ENCODE measurements around the gene MEGF8. TPM values are rescaled to one million over a fixed set of nuclear protein-coding genes. Genes with fewer than 3 reads are reported as not detected.

Gene MEGF8
- total and polyA plus RNA-seq, 9 of the 15 experiments (the other 6 are each of a cell fraction or from before 2014, with no cell fraction given) = 0.28 to 13.1 (median 3.0) TPM

DNA sequence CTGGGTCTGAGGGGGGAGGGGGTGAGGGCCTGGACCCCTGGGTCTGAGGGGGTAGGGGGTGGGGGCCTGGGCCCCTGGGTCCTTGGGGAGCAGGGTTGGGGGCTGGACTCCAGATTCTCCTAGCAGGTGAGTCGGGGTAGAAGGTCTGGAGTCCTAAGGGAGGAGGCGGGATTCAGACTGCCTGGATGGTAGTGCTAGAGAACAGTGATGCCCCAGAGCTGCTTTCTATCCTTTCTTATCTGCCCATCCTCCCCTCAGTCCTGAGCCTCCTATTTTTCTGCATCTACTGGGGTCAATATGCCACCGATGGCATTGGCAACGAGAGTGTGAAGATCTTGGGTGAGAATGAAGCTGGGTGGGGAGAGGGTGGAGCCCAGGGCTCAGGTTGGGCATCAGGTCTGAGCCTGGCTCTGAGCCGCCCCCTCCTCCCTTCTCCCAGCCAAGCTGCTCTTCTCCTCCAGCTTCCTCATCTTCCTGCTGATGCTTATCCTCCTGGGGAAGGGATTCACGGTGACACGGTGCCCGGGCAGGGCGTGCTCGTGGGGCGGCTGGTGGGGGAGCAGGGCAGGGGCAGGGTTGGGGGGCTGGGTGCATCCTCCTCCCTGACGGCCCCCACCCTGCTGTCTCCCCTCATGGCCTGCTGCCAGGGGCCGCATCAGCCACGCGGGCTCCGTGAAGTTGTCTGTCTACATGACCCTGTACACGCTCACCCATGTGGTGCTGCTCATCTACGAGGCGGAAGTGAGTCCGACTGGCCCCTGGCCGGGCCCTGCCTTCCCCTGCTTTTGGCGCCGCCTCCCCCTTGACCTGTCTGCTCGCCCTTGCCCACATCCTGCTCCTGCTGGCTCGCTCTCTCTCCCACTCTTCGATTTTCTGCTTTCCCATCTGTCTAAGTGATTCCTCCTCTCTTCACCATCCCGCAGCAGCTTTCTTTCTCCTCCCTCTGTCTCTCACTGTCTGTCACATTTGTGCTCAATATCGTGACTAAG is 8.9 kb upstream of the MEGF8 start (continued):
- TF ChIP-seq, protein P1, sequence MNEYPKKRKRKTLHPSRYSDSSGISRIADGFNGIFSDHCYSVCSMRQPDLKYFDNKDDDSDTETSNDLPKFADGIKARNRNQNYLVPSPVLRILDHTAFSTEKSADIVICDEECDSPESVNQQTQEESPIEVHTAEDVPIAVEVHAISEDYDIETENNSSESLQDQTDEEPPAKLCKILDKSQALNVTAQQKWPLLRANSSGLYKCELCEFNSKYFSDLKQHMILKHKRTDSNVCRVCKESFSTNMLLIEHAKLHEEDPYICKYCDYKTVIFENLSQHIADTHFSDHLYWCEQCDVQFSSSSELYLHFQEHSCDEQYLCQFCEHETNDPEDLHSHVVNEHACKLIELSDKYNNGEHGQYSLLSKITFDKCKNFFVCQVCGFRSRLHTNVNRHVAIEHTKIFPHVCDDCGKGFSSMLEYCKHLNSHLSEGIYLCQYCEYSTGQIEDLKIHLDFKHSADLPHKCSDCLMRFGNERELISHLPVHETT (CRISPR knock-in tag; conservative IDR thresholded peaks at IDR 0.05 in 1 of 2, IDR thresholded peaks at IDR 0.05 in 1 of 2) = peak in 1 of 2 experiments; percentile 33; a peak in 1 of 4 replicates
- 0 out of 2 replicates have a peak, but pooled peaks have one; percentile 50 for TF ChIP-seq ZNF175 (CRISPR knock-in tag; IDR thresholded peaks at IDR 0.05; ENCODE audit: low read depth)
- peak; percentile 30; the same call in 1 of the 2 replicates for TF ChIP-seq EHMT2 (IDR thresholded peaks at IDR 0.05)
- no peak for TF ChIP-seq ZNF384 (IDR thresholded peaks at IDR 0.05; ENCODE audit: low read depth, low read length)
- TF ChIP-seq NR2C2 (CRISPR knock-in tag; IDR thresholded peaks at IDR 0.05) = no peak
- TF ChIP-seq NR2C2 (tag; IDR thresholded peaks at IDR 0.05) = peak; percentile 65
- peak; percentile 61; the same call in 1 of the 2 replicates for TF ChIP-seq ZNF589 (CRISPR knock-in tag; IDR thresholded peaks at IDR 0.05; ENCODE audit: low read depth)
- TF ChIP-seq HDAC1 (IDR thresholded peaks at IDR 0.05) = peak in 1 of 2 experiments; percentile 12; a peak in 1 of 4 replicates
- TF ChIP-seq ESRRA (IDR thresholded peaks at IDR 0.05; ENCODE audit: borderline replicate concordance, low read depth) = peak; percentile 38; the same call in 1 of the 2 replicates
- TF ChIP-seq, protein P2, sequence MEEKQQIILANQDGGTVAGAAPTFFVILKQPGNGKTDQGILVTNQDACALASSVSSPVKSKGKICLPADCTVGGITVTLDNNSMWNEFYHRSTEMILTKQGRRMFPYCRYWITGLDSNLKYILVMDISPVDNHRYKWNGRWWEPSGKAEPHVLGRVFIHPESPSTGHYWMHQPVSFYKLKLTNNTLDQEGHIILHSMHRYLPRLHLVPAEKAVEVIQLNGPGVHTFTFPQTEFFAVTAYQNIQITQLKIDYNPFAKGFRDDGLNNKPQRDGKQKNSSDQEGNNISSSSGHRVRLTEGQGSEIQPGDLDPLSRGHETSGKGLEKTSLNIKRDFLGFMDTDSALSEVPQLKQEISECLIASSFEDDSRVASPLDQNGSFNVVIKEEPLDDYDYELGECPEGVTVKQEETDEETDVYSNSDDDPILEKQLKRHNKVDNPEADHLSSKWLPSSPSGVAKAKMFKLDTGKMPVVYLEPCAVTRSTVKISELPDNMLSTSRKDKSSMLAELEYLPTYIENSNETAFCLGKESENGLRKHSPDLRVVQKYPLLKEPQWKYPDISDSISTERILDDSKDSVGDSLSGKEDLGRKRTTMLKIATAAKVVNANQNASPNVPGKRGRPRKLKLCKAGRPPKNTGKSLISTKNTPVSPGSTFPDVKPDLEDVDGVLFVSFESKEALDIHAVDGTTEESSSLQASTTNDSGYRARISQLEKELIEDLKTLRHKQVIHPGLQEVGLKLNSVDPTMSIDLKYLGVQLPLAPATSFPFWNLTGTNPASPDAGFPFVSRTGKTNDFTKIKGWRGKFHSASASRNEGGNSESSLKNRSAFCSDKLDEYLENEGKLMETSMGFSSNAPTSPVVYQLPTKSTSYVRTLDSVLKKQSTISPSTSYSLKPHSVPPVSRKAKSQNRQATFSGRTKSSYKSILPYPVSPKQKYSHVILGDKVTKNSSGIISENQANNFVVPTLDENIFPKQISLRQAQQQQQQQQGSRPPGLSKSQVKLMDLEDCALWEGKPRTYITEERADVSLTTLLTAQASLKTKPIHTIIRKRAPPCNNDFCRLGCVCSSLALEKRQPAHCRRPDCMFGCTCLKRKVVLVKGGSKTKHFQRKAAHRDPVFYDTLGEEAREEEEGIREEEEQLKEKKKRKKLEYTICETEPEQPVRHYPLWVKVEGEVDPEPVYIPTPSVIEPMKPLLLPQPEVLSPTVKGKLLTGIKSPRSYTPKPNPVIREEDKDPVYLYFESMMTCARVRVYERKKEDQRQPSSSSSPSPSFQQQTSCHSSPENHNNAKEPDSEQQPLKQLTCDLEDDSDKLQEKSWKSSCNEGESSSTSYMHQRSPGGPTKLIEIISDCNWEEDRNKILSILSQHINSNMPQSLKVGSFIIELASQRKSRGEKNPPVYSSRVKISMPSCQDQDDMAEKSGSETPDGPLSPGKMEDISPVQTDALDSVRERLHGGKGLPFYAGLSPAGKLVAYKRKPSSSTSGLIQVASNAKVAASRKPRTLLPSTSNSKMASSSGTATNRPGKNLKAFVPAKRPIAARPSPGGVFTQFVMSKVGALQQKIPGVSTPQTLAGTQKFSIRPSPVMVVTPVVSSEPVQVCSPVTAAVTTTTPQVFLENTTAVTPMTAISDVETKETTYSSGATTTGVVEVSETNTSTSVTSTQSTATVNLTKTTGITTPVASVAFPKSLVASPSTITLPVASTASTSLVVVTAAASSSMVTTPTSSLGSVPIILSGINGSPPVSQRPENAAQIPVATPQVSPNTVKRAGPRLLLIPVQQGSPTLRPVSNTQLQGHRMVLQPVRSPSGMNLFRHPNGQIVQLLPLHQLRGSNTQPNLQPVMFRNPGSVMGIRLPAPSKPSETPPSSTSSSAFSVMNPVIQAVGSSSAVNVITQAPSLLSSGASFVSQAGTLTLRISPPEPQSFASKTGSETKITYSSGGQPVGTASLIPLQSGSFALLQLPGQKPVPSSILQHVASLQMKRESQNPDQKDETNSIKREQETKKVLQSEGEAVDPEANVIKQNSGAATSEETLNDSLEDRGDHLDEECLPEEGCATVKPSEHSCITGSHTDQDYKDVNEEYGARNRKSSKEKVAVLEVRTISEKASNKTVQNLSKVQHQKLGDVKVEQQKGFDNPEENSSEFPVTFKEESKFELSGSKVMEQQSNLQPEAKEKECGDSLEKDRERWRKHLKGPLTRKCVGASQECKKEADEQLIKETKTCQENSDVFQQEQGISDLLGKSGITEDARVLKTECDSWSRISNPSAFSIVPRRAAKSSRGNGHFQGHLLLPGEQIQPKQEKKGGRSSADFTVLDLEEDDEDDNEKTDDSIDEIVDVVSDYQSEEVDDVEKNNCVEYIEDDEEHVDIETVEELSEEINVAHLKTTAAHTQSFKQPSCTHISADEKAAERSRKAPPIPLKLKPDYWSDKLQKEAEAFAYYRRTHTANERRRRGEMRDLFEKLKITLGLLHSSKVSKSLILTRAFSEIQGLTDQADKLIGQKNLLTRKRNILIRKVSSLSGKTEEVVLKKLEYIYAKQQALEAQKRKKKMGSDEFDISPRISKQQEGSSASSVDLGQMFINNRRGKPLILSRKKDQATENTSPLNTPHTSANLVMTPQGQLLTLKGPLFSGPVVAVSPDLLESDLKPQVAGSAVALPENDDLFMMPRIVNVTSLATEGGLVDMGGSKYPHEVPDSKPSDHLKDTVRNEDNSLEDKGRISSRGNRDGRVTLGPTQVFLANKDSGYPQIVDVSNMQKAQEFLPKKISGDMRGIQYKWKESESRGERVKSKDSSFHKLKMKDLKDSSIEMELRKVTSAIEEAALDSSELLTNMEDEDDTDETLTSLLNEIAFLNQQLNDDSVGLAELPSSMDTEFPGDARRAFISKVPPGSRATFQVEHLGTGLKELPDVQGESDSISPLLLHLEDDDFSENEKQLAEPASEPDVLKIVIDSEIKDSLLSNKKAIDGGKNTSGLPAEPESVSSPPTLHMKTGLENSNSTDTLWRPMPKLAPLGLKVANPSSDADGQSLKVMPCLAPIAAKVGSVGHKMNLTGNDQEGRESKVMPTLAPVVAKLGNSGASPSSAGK (IDR thresholded peaks at IDR 0.05) = peak; percentile 53; the same call in 1 of the 2 replicates

All from K562 (cell line).